ENCODE measurements around the gene PIM1. TPM values are rescaled to one million over a fixed set of nuclear protein-coding genes. Genes with fewer than 3 reads are reported as not detected.

Gene PIM1
- total and polyA plus RNA-seq, 10 of the 15 experiments (the other 5 are each of a cell fraction or from before 2014, with no cell fraction given): 0.66 to 33.9 (median 10.2) TPM

- TF ChIP-seq PML (IDR thresholded peaks at IDR 0.05; ENCODE audit: low read length) (no peak), SMC3 (IDR thresholded peaks at IDR 0.05; ENCODE audit: borderline replicate concordance, low read length) (peak; percentile 90), SUPT20H (IDR thresholded peaks at IDR 0.05; ENCODE audit: borderline replicate concordance, control insufficient read depth, low read depth, low read length) (no peak)
These were observed 40.5 kb downstream of the PIM1 start (continued) for GRCh38 chr6:37210313-37210968.

GRCh38 chr6:37212268-37212667 lies 42.3 kb downstream of the PIM1 start:
- no peaks in the 10 kb centered on the region for H3K36me3 ChIP-seq (ENCODE audit: control insufficient read depth in 2 of 2, insufficient read depth in 2 of 2, low read length in 1 of 2)
- no TSS peak for BruUV-seq (replicated peaks)
- no peak overlapping the region for H3K4me3 ChIP-seq
- ChIA-PET CTCF (interaction anchor here (0.6 to 9.2 kb wide), 11 partner anchors 10 to 327 kb away, joined by 3 to 135 read pairs (median 8); partner anchors contain the start of gene C6orf89), SMC1A (ENCODE audit: uncharacterized antibody, unreplicated experiment) (interaction anchor here (0.6 to 1.3 kb wide), 4 partner anchors 18 to 107 kb away, joined by 3 to 5 read pairs (median 3); no protein-coding TSS in a partner anchor), RAD21 (ENCODE audit: unreplicated experiment) (interaction anchor here (0.5 to 1.8 kb wide), 3 partner anchors 39 to 194 kb away, joined by 3 to 11 read pairs (median 3); no protein-coding TSS in a partner anchor), POLR2A (no interaction called here)
- no peak overlapping the region for H3K27ac ChIP-seq (ENCODE audit: control insufficient read depth, insufficient read depth)
- no peak overlapping the region for H2AFZ ChIP-seq (ENCODE audit: control insufficient read depth, low read depth, low read length)
- FAIRE-seq (no peak), DNase-seq (ENCODE audit: low read depth, low spot score) (no peak), ATAC-seq (no peak)
- H3K27me3 ChIP-seq (replicated peaks in 1 of 2; ENCODE audit: control insufficient read depth in 2 of 2, insufficient read depth in 2 of 2, low read length in 1 of 2): no peaks in the 10 kb centered on the region
- no peaks in the 10 kb centered on the region for H3K4me1 ChIP-seq (ENCODE audit: control insufficient read depth, insufficient read depth, low read length)
- intact Hi-C loops (cut with micrococcal nuclease; ENCODE audit: unreplicated experiment): no loop called here
- H4K20me1 ChIP-seq (ENCODE audit: control insufficient read depth, insufficient read depth): no peaks in the 10 kb centered on the region
- 68% methylated on average over 9 of the region's 9 CpGs for WGBS (ENCODE audit: insufficient coverage, insufficient replicate concordance, low lambda C conversion rate, missing lambda C conversion rate)
- in situ Hi-C loops (cut with MboI): loop anchor here (5.0 kb wide), 1 partner anchor 445 kb away; no protein-coding TSS in a partner anchor
- H3K9ac ChIP-seq (ENCODE audit: control insufficient read depth, insufficient read depth, low read length): no peak overlapping the region
- H3K4me2 ChIP-seq (ENCODE audit: control insufficient read depth, insufficient read depth): no peak overlapping the region
- H3K9me3 ChIP-seq (replicated peaks; ENCODE audit: control insufficient read depth, insufficient read depth, low read length): no peaks in the 10 kb centered on the region
- no peak for TF ChIP-seq BMI1 (IDR thresholded peaks at IDR 0.05; ENCODE audit: borderline replicate concordance)
- TF ChIP-seq FOXM1 (IDR thresholded peaks at IDR 0.05; ENCODE audit: low read depth, low read length): no peak
- TF ChIP-seq ZBTB11 (CRISPR knock-in tag; IDR thresholded peaks at IDR 0.05): no peak
- no peak for TF ChIP-seq ZNF384 (IDR thresholded peaks at IDR 0.05; ENCODE audit: borderline replicate concordance, low read depth, low read length)
- no peak for TF ChIP-seq RB1 (IDR thresholded peaks at IDR 0.05; ENCODE audit: borderline replicate concordance)
- no peak for TF ChIP-seq USF1 (IDR thresholded peaks at IDR 0.05; ENCODE audit: borderline replicate concordance, extremely low read length, insufficient read depth, low read depth, low read length)
- TF ChIP-seq POLR2A (IDR thresholded peaks at IDR 0.05; ENCODE audit: low read depth, low read length): no peak
- no peak for TF ChIP-seq TCF12 (IDR thresholded peaks at IDR 0.05; ENCODE audit: low read depth, low read length)
- no peak for TF ChIP-seq ZNF687 (IDR thresholded peaks at IDR 0.05)
- no peak for TF ChIP-seq KDM1A (IDR thresholded peaks at IDR 0.05; ENCODE audit: borderline replicate concordance)
- TF ChIP-seq ZNF24 (IDR thresholded peaks at IDR 0.05): no peak
- H3K79me2 ChIP-seq (ENCODE audit: control insufficient read depth, insufficient read depth, low read length): no peaks in the 10 kb centered on the region
